ENCODE results near the gene HOXA11. TPM values are rescaled to one million over a fixed set of nuclear protein-coding genes. Genes with fewer than 3 reads are reported as not detected.

Gene HOXA11
- total and polyA plus RNA-seq, 7 experiments from 2014 or later: not detected

DNA sequence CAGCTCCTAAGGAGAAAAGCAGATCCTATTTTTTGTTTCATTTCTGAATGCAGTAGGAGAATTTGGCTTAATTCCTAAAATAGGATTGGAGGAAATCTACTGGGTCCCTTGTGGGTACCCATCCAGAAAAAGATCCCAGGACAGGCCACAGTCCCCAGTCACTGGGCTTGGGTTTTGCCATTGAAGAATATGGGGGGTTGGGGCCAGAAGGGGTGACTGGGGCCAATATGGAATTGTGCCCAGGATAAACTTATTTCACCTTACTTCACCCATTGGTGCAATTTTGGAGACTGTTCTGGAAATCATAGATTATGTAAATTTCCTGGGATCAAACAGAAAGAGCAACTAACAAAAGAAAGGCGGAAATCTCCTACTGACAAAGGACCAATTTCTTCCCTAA is 46.6 kb downstream of the HOXA11 start:
- no peak overlapping the region for H3K4me3 ChIP-seq (ENCODE audit: low read length)
- Mint-ChIP-seq H3K9me3 (peaks cover 0 to 2% (median 0%) of the 10 kb centered on the region in 11 donors), H3K27me3 (peaks cover 50 to 69% (median 67%) of the 10 kb centered on the region in 5 donors), H3K4me1 (peaks cover 0 to 18% (median 5%) of the 10 kb centered on the region in 7 donors), H3K36me3 (peaks cover 0 to 3% (median 0%) of the 10 kb centered on the region in 5 donors), H3K4me3 (no peak overlapping the region), H3K27ac (no peak overlapping the region)
- ChIA-PET CTCF (no interaction called here), POLR2A (no interaction called here)
- peaks cover 0 to 6% of the 10 kb centered on the region in 2 donors for H3K27me3 ChIP-seq (ENCODE audit: control insufficient read depth in 2 of 2, insufficient read depth in 2 of 2, low read length in 2 of 2)
- H3K27ac ChIP-seq (ENCODE audit: low read depth, low read length): no peak overlapping the region
- no peak for ATAC-seq
- no peak for DNase-seq
- no peaks in the 10 kb centered on the region for H3K36me3 ChIP-seq (ENCODE audit: control insufficient read depth in 2 of 3, insufficient read depth in 3 of 3, low read length in 3 of 3)
- H3K4me1 ChIP-seq (ENCODE audit: control insufficient read depth in 2 of 2, insufficient read depth in 2 of 2, low read length in 2 of 2): no peaks in the 10 kb centered on the region
- intact Hi-C loops (cut with micrococcal nuclease): no loop called here
- H3K9me3 ChIP-seq (ENCODE audit: control insufficient read depth in 2 of 3, low read length in 3 of 3): no peaks in the 10 kb centered on the region

DNA sequence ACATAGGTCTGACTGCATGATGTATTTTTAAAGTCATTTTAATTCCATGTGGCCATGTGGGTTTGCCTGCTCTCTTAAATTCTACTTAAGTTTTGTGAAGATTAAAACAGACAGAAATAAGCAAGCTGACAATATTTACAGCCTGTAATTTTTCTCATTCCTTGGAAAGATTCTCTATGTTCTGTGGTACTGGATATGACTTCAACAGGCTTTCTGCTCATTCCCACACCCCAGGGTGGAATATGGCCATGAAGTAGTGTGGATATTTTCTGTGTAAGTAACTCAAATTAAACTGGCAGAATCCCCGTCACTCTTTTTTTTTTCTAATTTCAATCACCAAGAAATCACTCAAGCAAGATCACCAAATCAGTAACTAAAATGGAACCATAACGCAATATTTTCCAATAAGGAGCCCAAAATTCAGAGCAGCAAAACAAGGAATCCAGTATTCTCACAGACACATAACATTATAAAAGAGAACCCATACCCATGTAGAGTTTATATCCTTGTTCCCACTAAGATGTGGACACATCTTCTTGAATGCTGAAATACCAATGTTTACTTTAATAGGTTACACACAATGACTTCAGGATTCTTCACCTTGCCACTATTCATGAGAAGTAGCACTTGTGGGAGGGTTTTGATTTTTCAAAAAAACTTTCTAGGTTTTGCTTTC is 47.3 kb downstream of the HOXA11 start:
- Histone ChIP-seq H3K27ac (ENCODE audit: low read depth, low read length) (no peak overlapping the region), H3K36me3 (ENCODE audit: control insufficient read depth in 2 of 3, insufficient read depth in 3 of 3, low read length in 3 of 3) (no peaks in the 10 kb centered on the region), H3K4me3 (ENCODE audit: low read length) (no peak overlapping the region), H3K27me3 (ENCODE audit: control insufficient read depth in 2 of 2, insufficient read depth in 2 of 2, low read length in 2 of 2) (peaks cover 0 to 6% of the 10 kb centered on the region in 2 donors), H3K4me1 (ENCODE audit: control insufficient read depth in 2 of 2, insufficient read depth in 2 of 2, low read length in 2 of 2) (no peaks in the 10 kb centered on the region), H3K9me3 (ENCODE audit: control insufficient read depth in 2 of 3, low read length in 3 of 3) (no peaks in the 10 kb centered on the region)
- Mint-ChIP-seq H3K4me1 (peaks cover 0 to 18% (median 3%) of the 10 kb centered on the region in 7 donors), H3K9me3 (peaks cover 0 to 2% (median 0%) of the 10 kb centered on the region in 11 donors), H3K36me3 (peaks cover 0 to 3% (median 0%) of the 10 kb centered on the region in 5 donors), H3K27ac (no peak overlapping the region), H3K4me3 (no peak overlapping the region), H3K27me3 (peaks cover 54 to 76% (median 70%) of the 10 kb centered on the region in 5 donors)
- no peak for DNase-seq
- POLR2A ChIA-PET: no interaction called here
- CTCF ChIA-PET: no interaction called here
- intact Hi-C loops (cut with micrococcal nuclease): no loop called here
- no peak for ATAC-seq

DNA sequence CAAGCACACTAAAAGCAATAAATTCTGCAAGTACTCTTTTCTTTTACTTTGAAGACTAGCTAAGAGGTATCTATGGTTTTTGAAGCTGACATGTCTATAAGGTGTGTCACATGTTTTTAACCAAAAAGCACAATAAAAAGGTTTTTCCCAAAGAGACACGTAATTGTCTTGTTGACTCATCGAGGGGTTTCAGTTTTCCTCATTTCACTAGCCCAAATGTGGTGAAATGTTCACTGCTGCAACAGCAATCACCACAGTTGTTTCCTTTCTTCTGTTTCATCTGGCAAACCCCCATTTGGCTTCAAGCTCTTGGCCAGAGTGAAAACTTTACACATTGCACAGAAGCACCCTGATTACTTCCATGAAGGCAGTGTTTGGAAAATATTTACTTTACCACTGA is 50.6 kb downstream of the HOXA11 start:
- Histone ChIP-seq H3K27ac (ENCODE audit: low read depth, low read length) (no peak overlapping the region), H3K27me3 (ENCODE audit: control insufficient read depth in 2 of 2, insufficient read depth in 2 of 2, low read length in 2 of 2) (peaks cover 0 to 6% of the 10 kb centered on the region in 2 donors), H3K4me3 (ENCODE audit: low read length) (no peak overlapping the region), H3K4me1 (ENCODE audit: control insufficient read depth in 2 of 2, insufficient read depth in 2 of 2, low read length in 2 of 2) (no peaks in the 10 kb centered on the region), H3K9me3 (ENCODE audit: control insufficient read depth in 2 of 3, low read length in 3 of 3) (no peaks in the 10 kb centered on the region), H3K36me3 (ENCODE audit: control insufficient read depth in 2 of 3, insufficient read depth in 3 of 3, low read length in 3 of 3) (no peaks in the 10 kb centered on the region)
- no peak overlapping the region for H3K27ac Mint-ChIP-seq
- ChIA-PET POLR2A (no interaction called here), CTCF (no interaction called here)
- ATAC-seq (no peak), DNase-seq (no peak)
- H3K36me3 Mint-ChIP-seq: peaks cover 0 to 3% (median 0%) of the 10 kb centered on the region in 5 donors
- no peaks in the 10 kb centered on the region for H3K9me3 Mint-ChIP-seq
- intact Hi-C loops (cut with micrococcal nuclease): loop anchor here in 1 of 2 donors (5.0 kb wide), 1 partner anchor 37 kb away; the partner anchor contains the start of gene HOXA1
- H3K4me1 Mint-ChIP-seq: peaks cover 0 to 18% (median 2%) of the 10 kb centered on the region in 7 donors
- H3K4me3 Mint-ChIP-seq: no peak overlapping the region
- H3K27me3 Mint-ChIP-seq: peaks cover 53 to 71% (median 65%) of the 10 kb centered on the region in 5 donors

DNA sequence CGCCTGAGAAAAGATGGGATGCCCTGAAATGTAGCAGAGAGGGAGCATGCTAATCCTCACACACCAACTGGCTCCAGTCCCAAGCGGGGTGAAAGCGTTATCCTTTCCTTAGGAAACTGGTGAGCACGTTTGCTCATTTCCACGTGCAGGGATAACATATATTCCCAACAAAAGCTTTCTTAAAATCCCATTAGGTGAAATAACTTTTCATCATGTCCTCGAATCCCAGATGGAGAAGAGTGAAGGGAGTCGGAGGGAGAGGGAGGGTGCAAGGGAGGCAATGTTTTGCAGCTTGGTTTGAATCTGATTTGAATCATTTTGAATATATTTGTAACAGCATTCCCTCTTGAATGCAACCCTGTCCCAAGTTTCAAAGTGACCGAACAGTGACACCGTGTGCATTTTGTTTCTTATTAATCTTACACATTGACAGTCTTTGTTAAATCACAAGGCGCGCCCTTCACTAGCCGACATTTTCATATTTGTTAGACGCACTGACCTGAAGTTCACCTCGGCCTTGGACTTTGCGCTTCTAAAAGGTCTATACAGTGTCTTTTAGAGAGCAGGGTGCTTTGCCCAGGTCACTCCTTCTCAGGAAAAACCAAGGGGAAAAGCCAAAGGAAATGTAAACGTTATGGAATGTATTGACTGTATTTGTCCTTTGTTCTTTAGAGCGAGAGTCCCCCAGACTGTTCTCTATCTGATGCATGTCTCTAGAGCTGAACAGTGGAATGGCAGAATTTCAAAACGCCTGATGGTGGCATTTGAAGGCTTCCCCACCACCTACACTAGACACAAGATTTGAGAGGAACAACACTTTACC is 51.4 kb downstream of the HOXA11 start:
- Mint-ChIP-seq H3K27ac (no peak overlapping the region), H3K27me3 (peaks cover 53 to 73% (median 67%) of the 10 kb centered on the region in 5 donors), H3K9me3 (no peaks in the 10 kb centered on the region), H3K36me3 (peaks cover 0 to 2% (median 0%) of the 10 kb centered on the region in 5 donors), H3K4me1 (peaks cover 0 to 18% (median 2%) of the 10 kb centered on the region in 7 donors), H3K4me3 (peak overlapping the region in 1 of 10 donors; percentile 33)
- no peaks in the 10 kb centered on the region for H3K4me1 ChIP-seq (ENCODE audit: control insufficient read depth in 2 of 2, insufficient read depth in 2 of 2, low read length in 2 of 2)
- H3K27ac ChIP-seq (ENCODE audit: low read depth, low read length): no peak overlapping the region
- ChIA-PET POLR2A (no interaction called here), CTCF (no interaction called here)
- intact Hi-C loops (cut with micrococcal nuclease): loop anchor here in 1 of 2 donors (5.0 kb wide), 1 partner anchor 36 kb away; the partner anchor contains the start of gene HOXA1
- DNase-seq (no peak), ATAC-seq (no peak)
- no peaks in the 10 kb centered on the region for H3K9me3 ChIP-seq (ENCODE audit: control insufficient read depth in 2 of 3, low read length in 3 of 3)
- H3K36me3 ChIP-seq (ENCODE audit: control insufficient read depth in 2 of 3, insufficient read depth in 3 of 3, low read length in 3 of 3): no peaks in the 10 kb centered on the region
- H3K4me3 ChIP-seq (ENCODE audit: low read length): no peak overlapping the region
- H3K27me3 ChIP-seq (ENCODE audit: control insufficient read depth in 2 of 2, insufficient read depth in 2 of 2, low read length in 2 of 2): peaks cover 0 to 6% of the 10 kb centered on the region in 2 donors

DNA sequence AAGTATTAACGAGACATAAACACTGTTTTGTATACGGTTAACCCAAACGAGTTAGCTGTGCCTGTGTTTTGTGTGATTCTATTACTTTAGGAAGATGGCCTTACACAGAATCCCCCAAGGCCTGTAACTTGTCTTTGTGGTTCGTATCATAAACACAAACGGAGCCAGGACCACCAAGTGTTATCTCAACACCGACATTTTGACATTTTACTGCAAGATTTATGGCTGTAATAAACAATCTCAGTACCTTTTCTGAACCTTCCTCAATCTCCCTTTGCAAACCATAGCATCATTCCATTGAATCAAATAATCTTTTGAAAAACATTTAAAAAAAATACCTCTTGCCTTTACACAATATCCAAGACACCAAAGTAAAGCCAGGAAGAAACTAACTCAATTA is 52.1 kb downstream of the HOXA11 start:
- Mint-ChIP-seq H3K9me3 (no peaks in the 10 kb centered on the region), H3K27ac (no peak overlapping the region), H3K36me3 (peaks cover 0 to 2% (median 0%) of the 10 kb centered on the region in 5 donors), H3K4me1 (peaks cover 0 to 18% (median 4%) of the 10 kb centered on the region in 7 donors), H3K27me3 (peaks cover 46 to 73% (median 62%) of the 10 kb centered on the region in 5 donors), H3K4me3 (no peak overlapping the region)
- H3K4me1 ChIP-seq (ENCODE audit: control insufficient read depth in 2 of 2, insufficient read depth in 2 of 2, low read length in 2 of 2): no peaks in the 10 kb centered on the region
- H3K9me3 ChIP-seq (ENCODE audit: control insufficient read depth in 2 of 3, low read length in 3 of 3): no peaks in the 10 kb centered on the region
- no peak overlapping the region for H3K27ac ChIP-seq (ENCODE audit: low read depth, low read length)
- no peak overlapping the region for H3K4me3 ChIP-seq (ENCODE audit: low read length)
- DNase-seq (no peak), ATAC-seq (no peak)
- POLR2A ChIA-PET: no interaction called here
- peaks cover 0 to 6% of the 10 kb centered on the region in 2 donors for H3K27me3 ChIP-seq (ENCODE audit: control insufficient read depth in 2 of 2, insufficient read depth in 2 of 2, low read length in 2 of 2)
- CTCF ChIA-PET: no interaction called here
- no peaks in the 10 kb centered on the region for H3K36me3 ChIP-seq (ENCODE audit: control insufficient read depth in 2 of 3, insufficient read depth in 3 of 3, low read length in 3 of 3)
- intact Hi-C loops (cut with micrococcal nuclease): loop anchor here in 1 of 2 donors (5.0 kb wide), 1 partner anchor 36 kb away; the partner anchor contains the start of gene HOXA1

DNA sequence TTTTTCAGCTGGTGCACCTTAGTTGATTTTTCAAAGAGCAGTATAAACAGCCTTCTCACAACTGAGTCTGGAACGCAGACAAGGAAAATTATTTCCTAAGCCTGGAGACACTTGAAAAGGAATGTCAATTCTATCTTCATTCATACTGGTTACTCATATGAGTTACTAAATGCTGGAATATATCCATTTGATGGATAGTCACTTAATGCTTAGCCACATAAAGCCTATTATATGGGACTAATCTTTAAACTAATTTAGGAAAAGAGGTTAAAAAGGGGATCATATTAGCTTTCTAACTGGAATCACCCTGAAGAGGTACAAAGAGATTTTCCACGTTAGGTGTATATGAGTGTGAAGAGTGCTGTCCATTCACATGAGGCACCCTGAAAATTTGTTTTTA is 52.8 kb downstream of the HOXA11 start:
- Histone ChIP-seq H3K4me1 (ENCODE audit: control insufficient read depth in 2 of 2, insufficient read depth in 2 of 2, low read length in 2 of 2) (no peaks in the 10 kb centered on the region), H3K9me3 (ENCODE audit: control insufficient read depth in 2 of 3, low read length in 3 of 3) (no peaks in the 10 kb centered on the region), H3K27ac (ENCODE audit: low read depth, low read length) (no peak overlapping the region), H3K27me3 (ENCODE audit: control insufficient read depth in 2 of 2, insufficient read depth in 2 of 2, low read length in 2 of 2) (peaks cover 0 to 6% of the 10 kb centered on the region in 2 donors), H3K36me3 (ENCODE audit: control insufficient read depth in 2 of 3, insufficient read depth in 3 of 3, low read length in 3 of 3) (no peaks in the 10 kb centered on the region), H3K4me3 (ENCODE audit: low read length) (no peak overlapping the region)
- peak overlapping the region in 1 of 10 donors; percentile 72 for H3K4me3 Mint-ChIP-seq
- intact Hi-C loops (cut with micrococcal nuclease): loop anchor here in 1 of 2 donors (5.0 kb wide), 1 partner anchor 35 kb away; the partner anchor contains the start of gene HOXA1
- ChIA-PET POLR2A (no interaction called here), CTCF (no interaction called here)
- DNase-seq (no peak), ATAC-seq (no peak)
- no peaks in the 10 kb centered on the region for H3K9me3 Mint-ChIP-seq
- peaks cover 0 to 2% (median 0%) of the 10 kb centered on the region in 5 donors for H3K36me3 Mint-ChIP-seq
- peaks cover 39 to 73% (median 62%) of the 10 kb centered on the region in 5 donors for H3K27me3 Mint-ChIP-seq
- H3K27ac Mint-ChIP-seq: peak overlapping the region in 1 of 9 donors; percentile 73
- peaks cover 0 to 18% (median 4%) of the 10 kb centered on the region in 7 donors for H3K4me1 Mint-ChIP-seq

All from naive thymus-derived CD4-positive, alpha-beta T cell (primary cell).